HUES64 (cell line): Measurements from ENCODE around the gene CDKN1A.

Experiments used
- H3K27ac ChIP-seq: 2 replicates; pipeline ENCODE4 v1.7.0; 2013; ENCODE audit warnings: low read depth, low read length, inconsistent platforms
- H3K27me3 ChIP-seq: 2 replicates; pipeline ENCODE4 v1.6.1; 2013; ENCODE audit warnings: mild to moderate bottlenecking, low read length; ENCODE audit not compliant: insufficient read depth
- H3K36me3 ChIP-seq: 2 replicates; pipeline ENCODE4 v1.6.1; 2013; ENCODE audit warnings: mild to moderate bottlenecking, low read length; ENCODE audit not compliant: insufficient read depth
- H3K4me1 ChIP-seq: 2 replicates; pipeline ENCODE4 v1.6.1; 2013; ENCODE audit warnings: mild to moderate bottlenecking, low read length, moderate library complexity; ENCODE audit not compliant: insufficient read depth
- H3K4me3 ChIP-seq: 2 replicates; pipeline ENCODE4 v1.5.1; 2013; ENCODE audit warnings: mild to moderate bottlenecking, low read length, moderate library complexity
- H3K9ac ChIP-seq: 2 replicates; pipeline ENCODE4 v1.6.1; 2013; ENCODE audit warnings: mild to moderate bottlenecking, low read depth, low read length
- H3K9me3 ChIP-seq: 2 replicates; pipeline ENCODE4 v1.6.1; 2013; ENCODE audit warnings: low read depth, low read length; ENCODE audit not compliant: insufficient read depth
- WGBS: fragments of 150-250, 120-280 bp; methylation state at CpG from one replicate; pipeline ENCODE4 v1.1.7; 2013; ENCODE audit warnings: missing lambda C conversion rate; 5-methylcytosine and 5-hydroxymethylcytosine counted together

The CDKN1A gene

DNA sequence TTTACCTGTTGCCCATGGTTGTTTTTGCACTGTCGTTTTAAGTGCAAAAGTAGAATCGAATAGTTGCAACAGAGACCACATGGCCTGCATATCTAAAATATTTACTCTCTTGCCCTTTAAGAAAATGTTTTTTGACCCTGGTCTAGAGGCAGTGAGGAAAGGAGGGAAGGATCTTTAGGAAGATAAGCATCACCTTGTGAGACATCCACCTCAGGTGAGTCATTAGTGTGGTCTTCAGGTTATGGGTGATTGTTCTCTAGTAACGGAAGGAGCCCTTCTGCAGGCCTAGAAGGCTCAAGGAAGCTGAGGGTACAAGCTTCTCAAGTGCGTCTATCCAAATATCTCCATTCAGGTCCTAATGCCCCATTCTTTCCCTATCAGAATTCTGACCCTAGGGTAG lies 12.5 kb downstream of the CDKN1A start:
- Histone ChIP-seq H3K4me1 (no peaks in the 10 kb centered on the region), H3K9ac (no peak overlapping the region), H3K9me3 (no peaks in the 10 kb centered on the region), H3K27me3 (no peaks in the 10 kb centered on the region), H3K4me3 (no peak overlapping the region), H3K36me3 (peaks cover 12% of the 10 kb centered on the region), H3K27ac (no peak overlapping the region)
- WGBS: 93% methylated on average over 4 of the region's 4 CpGs

DNA sequence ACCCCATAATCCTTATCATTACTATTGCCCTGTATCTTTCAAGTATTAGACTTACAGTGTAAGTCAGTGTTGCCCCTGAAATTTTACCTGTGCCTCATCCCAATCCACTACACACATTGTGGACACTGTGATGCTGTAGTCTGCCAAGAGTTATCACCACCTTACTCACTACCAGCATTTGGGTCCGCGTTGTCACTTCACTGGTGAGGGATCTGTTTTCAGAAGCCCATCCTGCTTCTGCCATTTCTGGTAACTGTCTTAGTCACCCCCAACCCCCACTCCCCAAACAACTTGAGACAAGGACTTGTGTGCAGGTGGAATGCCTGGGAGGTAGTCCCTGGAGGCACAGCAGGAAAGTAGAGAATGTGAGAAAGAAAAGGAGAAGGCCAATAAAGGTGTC lies 13.1 kb downstream of the CDKN1A start:
- peaks cover 6% of the 10 kb centered on the region for H3K36me3 ChIP-seq
- no peak overlapping the region for H3K9ac ChIP-seq
- H3K4me1 ChIP-seq: no peaks in the 10 kb centered on the region
- H3K9me3 ChIP-seq: no peaks in the 10 kb centered on the region
- H3K27me3 ChIP-seq: no peaks in the 10 kb centered on the region
- H3K27ac ChIP-seq: no peak overlapping the region
- no peak overlapping the region for H3K4me3 ChIP-seq
- WGBS: 87% methylated on average over 2 of the region's 2 CpGs

DNA sequence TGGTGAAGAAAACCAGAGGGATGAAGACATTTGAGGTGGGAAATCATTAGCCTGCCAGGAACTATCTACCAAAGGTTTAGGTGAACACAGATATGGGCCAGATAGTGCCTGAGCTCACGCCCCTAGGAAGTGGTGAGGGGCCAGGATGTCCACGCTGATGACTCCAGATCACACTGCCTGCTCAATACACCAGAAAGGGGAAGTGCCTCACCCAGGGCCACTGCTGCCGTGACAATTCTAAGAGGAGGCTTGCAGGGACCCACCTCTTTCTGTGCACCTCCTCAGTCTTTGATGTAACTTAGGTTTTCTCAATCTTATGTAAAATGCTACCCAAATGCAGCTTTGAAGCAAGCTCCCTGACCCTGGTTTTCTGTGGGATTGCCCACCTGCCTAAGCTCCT lies 13.7 kb downstream of the CDKN1A start:
- no peak overlapping the region for H3K4me3 ChIP-seq
- no peak overlapping the region for H3K9ac ChIP-seq
- H3K9me3 ChIP-seq: no peaks in the 10 kb centered on the region
- 85% methylated on average over 3 of the region's 3 CpGs for WGBS
- H3K27me3 ChIP-seq: no peaks in the 10 kb centered on the region
- no peaks in the 10 kb centered on the region for H3K4me1 ChIP-seq
- H3K36me3 ChIP-seq: no peaks in the 10 kb centered on the region; the same call in 1 of the 2 replicates
- no peak overlapping the region for H3K27ac ChIP-seq

DNA sequence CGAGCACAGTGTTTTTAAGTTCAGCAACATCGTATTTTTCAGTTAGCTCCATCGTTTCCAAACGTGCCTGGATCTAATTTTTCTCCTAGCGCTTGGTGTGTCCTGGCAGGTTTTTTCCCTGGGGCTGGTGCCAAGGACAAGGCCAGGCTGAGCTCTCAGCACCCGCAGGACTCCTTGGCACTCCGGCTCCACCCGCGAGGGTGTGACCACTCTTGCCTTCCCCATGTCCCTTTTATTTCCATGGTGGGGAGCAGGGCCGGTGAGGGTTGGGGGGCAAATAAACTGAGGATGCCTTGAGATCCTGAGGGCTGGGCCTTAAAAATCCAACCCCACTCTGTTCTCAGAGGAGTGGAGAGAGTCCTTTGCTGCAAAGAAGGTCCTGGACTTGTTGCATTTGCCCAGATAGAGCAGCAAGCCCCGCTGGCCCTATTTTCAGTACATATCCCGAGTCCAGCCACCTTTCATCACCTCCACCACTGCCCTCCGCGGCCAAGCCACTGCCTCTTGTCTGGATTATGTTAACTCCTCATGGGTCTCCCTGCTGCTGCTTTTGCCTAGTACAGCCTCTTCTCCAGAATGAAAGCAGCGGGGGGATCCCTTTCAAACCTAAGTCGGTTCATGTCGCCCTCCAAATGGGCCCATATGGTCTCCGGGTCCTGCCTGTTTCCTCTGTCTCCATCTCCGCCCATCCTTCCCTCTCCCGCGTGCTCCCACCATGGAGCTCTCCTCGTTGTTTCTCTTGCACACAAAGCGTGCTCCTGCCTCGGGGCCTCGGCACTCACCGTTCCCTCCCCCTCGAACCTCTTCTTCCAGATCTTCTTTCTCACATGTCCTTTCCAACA lies 14.6 kb downstream of the CDKN1A start:
- Histone ChIP-seq H3K27ac (no peak overlapping the region), H3K9ac (no peak overlapping the region), H3K4me1 (no peaks in the 10 kb centered on the region), H3K4me3 (no peak overlapping the region), H3K9me3 (no peaks in the 10 kb centered on the region), H3K27me3 (no peaks in the 10 kb centered on the region), H3K36me3 (no peaks in the 10 kb centered on the region)
- WGBS: 90% methylated on average over 27 of the region's 27 CpGs

DNA sequence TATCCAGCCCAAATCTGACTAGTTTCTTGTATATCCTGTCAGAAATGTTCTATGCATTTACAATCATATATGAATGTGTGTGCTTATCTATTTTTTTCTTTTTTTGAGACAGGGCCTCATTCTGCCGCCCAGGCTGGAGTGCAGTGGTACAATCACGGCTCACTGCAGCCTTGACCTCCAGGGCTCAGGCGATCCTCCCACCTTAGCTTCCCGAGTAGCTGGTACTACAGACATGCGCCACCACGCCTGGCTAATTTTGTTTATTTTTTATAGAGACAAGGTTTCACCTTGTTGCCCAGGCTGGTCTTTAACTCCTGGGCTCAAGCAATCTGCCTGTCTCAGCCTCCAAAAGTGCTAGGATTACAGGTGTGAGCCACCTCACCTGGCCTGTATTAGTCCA lies 16.1 kb downstream of the CDKN1A start:
- H3K4me3 ChIP-seq: no peak overlapping the region
- H3K36me3 ChIP-seq: no peaks in the 10 kb centered on the region
- 91% methylated on average over 6 of the region's 6 CpGs for WGBS
- no peak overlapping the region for H3K27ac ChIP-seq
- no peaks in the 10 kb centered on the region for H3K9me3 ChIP-seq
- no peaks in the 10 kb centered on the region for H3K4me1 ChIP-seq
- H3K27me3 ChIP-seq: no peaks in the 10 kb centered on the region
- H3K9ac ChIP-seq: no peak overlapping the region

DNA sequence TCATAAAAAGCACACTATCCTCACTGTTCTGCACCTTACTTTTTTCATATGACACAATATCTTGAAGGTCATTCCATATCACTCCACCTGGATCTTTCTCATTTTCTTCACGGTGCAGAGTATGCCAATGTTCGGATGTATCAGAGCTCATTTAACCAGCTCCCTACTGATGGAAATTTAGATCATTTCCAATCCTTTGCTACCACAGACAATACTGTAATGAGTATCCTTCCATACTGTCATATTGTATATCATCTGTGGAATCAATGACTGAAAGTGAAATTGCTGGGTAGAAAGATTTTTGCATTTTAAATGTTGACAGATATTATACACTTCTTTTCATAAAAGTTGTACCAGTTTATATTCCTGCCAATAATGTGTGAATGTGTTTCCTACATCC lies 16.9 kb downstream of the CDKN1A start:
- no peak overlapping the region for H3K9ac ChIP-seq
- H3K27me3 ChIP-seq: no peaks in the 10 kb centered on the region
- H3K27ac ChIP-seq: no peak overlapping the region
- 93% methylated on average over 2 of the region's 2 CpGs for WGBS
- H3K4me1 ChIP-seq: no peaks in the 10 kb centered on the region
- H3K4me3 ChIP-seq: no peak overlapping the region
- H3K9me3 ChIP-seq: no peaks in the 10 kb centered on the region
- no peaks in the 10 kb centered on the region for H3K36me3 ChIP-seq

DNA sequence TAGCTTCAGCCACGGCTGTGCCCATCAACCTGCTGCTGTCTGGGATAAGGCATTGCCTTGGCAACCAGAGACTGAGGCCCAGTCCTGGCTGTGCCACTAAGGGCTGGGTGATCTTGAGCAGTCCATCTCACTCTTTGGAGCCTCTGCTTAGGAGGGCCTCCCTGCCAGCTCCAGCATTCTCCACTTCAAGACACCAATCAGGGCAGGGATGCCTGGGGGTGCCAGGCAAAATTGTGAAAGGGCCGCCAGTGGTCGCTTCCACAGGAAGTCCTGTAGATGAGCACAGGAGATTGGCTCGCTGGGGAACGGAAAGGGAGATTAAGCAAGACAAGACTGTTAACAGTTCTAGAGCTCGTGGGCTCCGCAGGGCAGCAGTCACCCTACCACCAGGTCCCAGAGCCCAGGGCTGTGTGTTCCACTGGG lies 19.0 kb downstream of the CDKN1A start, which contains the start of gene RAB44:
TSS of gene RAB44 (plus strand) at position 346 of the 423 bp plus-strand sequence. CDS start 6,410 bp downstream, outside the sequence.
- Histone ChIP-seq H3K9me3 (no peaks in the 10 kb centered on the region), H3K27ac (no peak within 1 kb of the TSS), H3K4me3 (no peak within 1 kb of the TSS), H3K4me1 (no peaks in the 10 kb centered on the region), H3K36me3 (no peaks in the 10 kb centered on the region), H3K27me3 (no peaks in the 10 kb centered on the region), H3K9ac (no peak within 1 kb of the TSS)
- WGBS: 79% methylated on average over 7 of the region's 7 CpGs

DNA sequence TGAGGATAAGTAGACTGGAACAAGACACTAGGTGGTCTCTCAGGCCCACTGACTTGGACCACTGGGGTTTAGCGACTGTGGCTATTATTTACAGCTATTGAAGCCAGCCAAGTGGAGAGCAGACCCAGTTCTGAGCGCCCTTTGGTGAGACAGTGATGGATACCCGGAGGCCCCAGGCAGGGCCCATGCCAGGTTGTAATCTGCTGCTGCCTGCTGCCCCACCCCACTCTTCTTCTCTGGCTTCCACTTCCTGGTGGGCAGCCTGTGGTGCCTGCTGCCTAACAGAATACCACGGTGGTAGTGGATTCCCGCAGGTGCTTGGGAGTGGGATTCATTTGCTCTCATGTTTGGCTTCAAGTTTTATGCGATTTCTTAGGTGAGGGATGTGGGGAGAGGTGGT lies 19.7 kb downstream of the CDKN1A start:
- no peaks in the 10 kb centered on the region for H3K4me1 ChIP-seq
- no peak overlapping the region for H3K9ac ChIP-seq
- no peaks in the 10 kb centered on the region for H3K27me3 ChIP-seq
- no peak overlapping the region for H3K4me3 ChIP-seq
- no peak overlapping the region for H3K27ac ChIP-seq
- H3K36me3 ChIP-seq: no peaks in the 10 kb centered on the region
- no peaks in the 10 kb centered on the region for H3K9me3 ChIP-seq
- 91% methylated on average over 6 of the region's 6 CpGs for WGBS

DNA sequence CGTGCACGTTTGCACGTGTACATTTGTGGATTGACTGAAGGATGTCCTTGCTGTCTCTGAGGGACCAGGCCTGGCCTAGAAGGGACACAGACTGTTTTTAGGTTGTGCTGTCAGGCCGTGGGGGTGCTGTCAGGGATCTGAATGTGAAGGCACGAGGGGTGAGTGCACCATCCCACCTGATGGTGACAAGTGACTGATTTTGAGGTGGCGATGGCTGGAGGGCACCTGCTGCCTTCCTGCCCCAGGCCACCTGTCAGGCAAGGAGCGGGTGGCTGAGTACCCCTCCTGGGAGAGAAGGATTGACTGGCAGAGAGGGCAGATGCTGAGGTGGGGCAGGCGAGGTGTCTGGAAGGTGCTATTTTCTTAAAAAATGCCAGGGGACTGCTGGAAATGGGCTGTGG lies 20.4 kb downstream of the CDKN1A start:
- Histone ChIP-seq H3K4me3 (no peak overlapping the region), H3K27ac (no peak overlapping the region), H3K36me3 (no peaks in the 10 kb centered on the region), H3K9ac (no peak overlapping the region), H3K27me3 (no peaks in the 10 kb centered on the region), H3K9me3 (no peaks in the 10 kb centered on the region), H3K4me1 (no peaks in the 10 kb centered on the region)
- WGBS: 87% methylated on average over 8 of the region's 8 CpGs

DNA sequence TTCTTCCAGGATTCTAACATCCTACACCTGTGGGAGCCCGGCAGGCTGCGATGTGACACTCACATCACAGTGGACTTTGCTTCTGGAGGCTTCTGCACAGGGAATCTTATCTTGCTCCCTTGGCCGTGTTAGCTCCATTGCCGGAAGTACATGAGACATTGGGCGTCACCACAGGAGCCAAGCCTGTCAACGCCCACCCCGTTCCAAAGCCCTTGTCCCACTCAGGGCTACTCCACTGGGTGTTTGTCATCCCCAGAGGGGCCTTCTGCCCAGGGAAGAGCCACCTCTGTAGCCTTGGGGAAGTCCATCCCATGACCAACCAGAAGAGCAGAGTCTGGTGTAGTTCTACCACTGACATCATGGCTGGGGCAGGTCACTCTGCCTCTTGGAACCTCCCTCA lies 20.8 kb downstream of the CDKN1A start:
- Histone ChIP-seq H3K36me3 (no peaks in the 10 kb centered on the region), H3K9me3 (no peaks in the 10 kb centered on the region), H3K4me1 (no peaks in the 10 kb centered on the region), H3K4me3 (no peak overlapping the region), H3K27ac (no peak overlapping the region), H3K27me3 (no peaks in the 10 kb centered on the region), H3K9ac (no peak overlapping the region)
- WGBS: 95% methylated on average over 7 of the region's 7 CpGs

DNA sequence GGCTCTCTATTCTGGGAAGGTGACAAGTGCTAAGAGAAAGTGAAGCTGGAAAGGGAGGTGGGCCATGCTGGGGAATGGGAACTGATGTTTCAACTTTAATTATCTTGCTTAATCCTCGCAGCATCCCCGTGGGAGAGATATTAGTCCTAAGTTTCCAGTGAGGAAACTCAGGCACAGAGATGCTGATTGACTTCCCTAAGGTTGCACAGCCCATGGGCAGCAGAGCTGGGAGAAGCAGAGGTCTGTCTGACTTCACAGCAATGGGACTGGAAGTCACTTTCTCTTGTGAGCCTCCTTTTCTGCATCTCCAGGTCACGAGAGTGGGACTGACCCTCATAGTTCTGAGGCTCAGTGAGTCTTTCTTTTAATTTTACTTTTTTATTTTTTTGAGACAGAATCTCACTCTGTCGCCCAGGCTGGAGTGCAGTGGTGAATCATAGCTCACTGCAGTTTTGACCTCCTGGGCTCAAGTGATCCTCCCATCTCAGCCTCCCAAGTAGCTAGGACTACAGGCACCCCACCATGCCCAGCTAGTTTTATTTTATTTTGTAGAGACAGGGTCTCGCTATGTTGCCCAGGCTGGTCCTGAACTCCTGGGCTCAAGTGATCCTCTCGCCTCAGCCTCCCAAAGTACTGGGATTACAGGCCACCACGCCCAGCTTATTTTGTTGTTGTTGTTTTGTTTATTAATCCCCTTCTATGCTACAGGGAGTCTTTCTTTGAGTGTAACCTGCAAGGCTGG lies 21.7 kb downstream of the CDKN1A start:
- no peaks in the 10 kb centered on the region for H3K9me3 ChIP-seq
- no peaks in the 10 kb centered on the region for H3K27me3 ChIP-seq
- 87% methylated on average over 6 of the region's 7 CpGs for WGBS
- H3K27ac ChIP-seq: no peak overlapping the region
- H3K4me3 ChIP-seq: no peak overlapping the region
- H3K9ac ChIP-seq: no peak overlapping the region
- H3K36me3 ChIP-seq: no peaks in the 10 kb centered on the region
- no peaks in the 10 kb centered on the region for H3K4me1 ChIP-seq
